Natural killer cell (primary cell): Measurements from ENCODE around the gene DDX11. TPM values are rescaled to one million over a fixed set of nuclear protein-coding genes. Genes with fewer than 3 reads are reported as not detected.
A peak's percentile ranks its signal among the peaks of the same experiment; 100 is the strongest.
"Not testable (repeated sequence)": the region's sequence is repeated elsewhere in the genome, so short reads cannot be mapped to it uniquely, and the experiment has no call there.

Source experiments
- ATAC-seq, 3 donors: fragments of 150-1000 bp in 2 of 3; fragments of 200-7000 bp in 1 of 3; cut with Tn5 transposase; 1 replicate in 1 of 3; 2 replicates in 2 of 3; pipeline ENCODE4 v1.10.0; 2021; ENCODE audit warnings: mild to moderate bottlenecking in 2 of 3, moderate library complexity in 2 of 3
- DNase-seq, 2 donors: peaks; one replicate each; pipeline versions ENCODE4 v3.0.0 to v3.0.0-alpha.2; 2013 to 2021; ENCODE audit warnings: mixed read lengths in 1 of 2
- H3K27ac ChIP-seq: one replicate; pipeline ENCODE4 v1.5.1; 2013; ENCODE audit warnings: mild to moderate bottlenecking, low read length
- H3K27me3 ChIP-seq: one replicate; pipeline ENCODE4 v1.6.1; 2013; ENCODE audit warnings: low read length; ENCODE audit not compliant: control insufficient read depth, insufficient read depth
- H3K36me3 ChIP-seq: one replicate; pipeline ENCODE4 v1.6.1; 2013; ENCODE audit warnings: low read length; ENCODE audit not compliant: control insufficient read depth, insufficient read depth
- H3K4me1 ChIP-seq: one replicate; pipeline ENCODE4 v1.6.1; 2013; ENCODE audit warnings: low read length; ENCODE audit not compliant: control insufficient read depth, insufficient read depth
- H3K4me3 ChIP-seq: one replicate; pipeline ENCODE4 v1.5.1; 2013; ENCODE audit warnings: low read length
- H3K9me3 ChIP-seq: one replicate; pipeline ENCODE4 v1.6.1; 2013; ENCODE audit warnings: low read length; ENCODE audit not compliant: control insufficient read depth, insufficient read depth
- H3K27ac Mint-ChIP-seq, 2 donors: one replicate each; pipeline ENCODE4 v1.8.0; 2022; ENCODE audit warnings: mild to moderate bottlenecking in 2 of 2, mixed read lengths in 2 of 2, moderate library complexity in 1 of 2
- H3K27me3 Mint-ChIP-seq, 2 donors: one replicate each; pipeline ENCODE4 v1.8.0; 2022; ENCODE audit warnings: low read depth in 2 of 2, mixed read lengths in 2 of 2
- H3K36me3 Mint-ChIP-seq: one replicate; pipeline ENCODE4 v1.8.0; 2022; ENCODE audit warnings: mixed read lengths
- H3K4me1 Mint-ChIP-seq, 2 donors: one replicate each; pipeline ENCODE4 v1.8.0; 2022; ENCODE audit warnings: mixed read lengths in 2 of 2
- H3K4me3 Mint-ChIP-seq: one replicate; pipeline ENCODE4 v1.8.0; 2022; ENCODE audit warnings: mild to moderate bottlenecking, moderate library complexity, mixed read lengths
- H3K9me3 Mint-ChIP-seq, 2 donors: one replicate each; pipeline ENCODE4 v1.8.0; 2022; ENCODE audit warnings: mixed read lengths in 2 of 2
- WGBS: methylation state at CpG from one replicate; pipeline ENCODE4 v1.1.7; 2013; ENCODE audit warnings: missing lambda C conversion rate; ENCODE audit not compliant: insufficient coverage; 5-methylcytosine and 5-hydroxymethylcytosine counted together
- intact Hi-C: fragments of 100-400 bp; cut with micrococcal nuclease; formaldehyde crosslinking; loops from one replicate; pipeline ENCODE4 v1.14.2; 2022
- total RNA-seq, 4 donors: library from RNA; stranded (reverse); fragments of 120-200 nt in 1 of 4; gene quantifications; one replicate each; pipeline versions ENCODE4 v1.2.3 to v1.2.4, GENCODE V29; 2013 to 2022

The DDX11 gene
- total RNA-seq, 3 donors from 2014 or later (not counting 1 experiment from before 2014, with no cell fraction given), result 25.6 to 78.5 (median 59.3) TPM

- H3K27me3 Mint-ChIP-seq, H3K36me3 ChIP-seq, H3K27me3 ChIP-seq, H3K36me3 Mint-ChIP-seq, H3K9me3 ChIP-seq, H3K9me3 Mint-ChIP-seq, intact Hi-C loops: not testable (repeated sequence)
- Mint-ChIP-seq H3K27ac (peak overlapping the region; percentile 90 to 93), H3K4me1 (peaks cover 13 to 26% of the 10 kb centered on the region in 2 donors), H3K4me3 (peak overlapping the region; percentile 97)
- Histone ChIP-seq H3K27ac (peak overlapping the region; percentile 70), H3K4me3 (peak overlapping the region; percentile 83), H3K4me1 (peaks cover 15% of the 10 kb centered on the region)
- DNase-seq, result peak in 1 of 2 donors; percentile 59
- ATAC-seq, result peak; percentile 27 to 40 (median 32)
- 6% methylated on average over 15 of the region's 16 CpGs for WGBS
Measured at GRCh38 chr12:31074333-31074874, 744 bp downstream of the DDX11 start.

DNA sequence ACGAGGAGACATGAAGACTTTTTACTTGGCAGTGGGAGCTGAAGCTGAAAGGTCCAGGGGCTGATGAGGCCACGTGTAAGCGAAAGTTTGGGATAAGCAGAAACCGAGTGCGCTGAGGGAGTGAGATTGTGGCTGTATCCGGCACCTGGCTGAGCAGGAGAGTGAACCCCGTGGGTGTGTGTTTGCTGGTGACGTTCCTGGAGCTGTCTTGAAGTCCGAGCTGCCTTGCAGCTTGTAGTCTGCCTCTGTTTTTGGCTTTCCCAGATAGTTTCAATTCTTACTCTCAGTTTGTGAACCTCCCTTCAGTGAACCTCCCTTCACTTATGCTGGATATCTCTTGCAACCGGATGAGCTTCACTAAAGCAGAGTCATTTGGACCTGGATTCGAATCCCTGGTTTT lies 2.5 kb downstream of the DDX11 start:
- H3K27me3 Mint-ChIP-seq, H3K9me3 Mint-ChIP-seq, H3K27me3 ChIP-seq, H3K36me3 Mint-ChIP-seq, H3K36me3 ChIP-seq, H3K9me3 ChIP-seq, H3K27ac ChIP-seq, H3K4me3 Mint-ChIP-seq, intact Hi-C loops, H3K4me3 ChIP-seq, H3K27ac Mint-ChIP-seq, DNase-seq, ATAC-seq: not testable (repeated sequence)
- WGBS, result 93% methylated on average over 9 of the region's 11 CpGs
- H3K4me1 ChIP-seq, result peaks cover 15% of the 10 kb centered on the region
- peaks cover 23 to 35% of the 10 kb centered on the region in 2 donors for H3K4me1 Mint-ChIP-seq

DNA sequence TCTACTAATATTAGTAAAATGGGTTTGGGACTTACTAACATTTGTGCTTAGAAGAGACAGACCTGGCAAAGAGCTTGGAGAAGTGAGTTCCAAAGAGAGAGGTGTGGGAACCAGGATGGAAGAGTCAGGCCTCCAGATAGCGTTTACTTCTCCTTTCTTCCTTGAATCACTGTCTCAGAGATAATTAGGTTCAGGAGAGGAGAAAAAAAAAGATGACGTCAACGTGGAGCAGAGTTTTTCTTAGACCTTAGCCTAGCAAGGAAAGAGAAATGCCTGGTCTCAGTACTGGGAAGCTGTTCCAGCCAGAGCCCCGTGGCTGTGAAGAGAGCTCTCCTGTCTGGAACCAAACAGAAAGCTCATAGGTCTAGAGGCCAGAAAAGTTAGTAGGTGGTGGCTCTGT lies 3.4 kb downstream of the DDX11 start:
- H3K27ac Mint-ChIP-seq, ATAC-seq, H3K27me3 Mint-ChIP-seq, H3K36me3 Mint-ChIP-seq, DNase-seq, intact Hi-C loops, H3K9me3 ChIP-seq, H3K4me3 Mint-ChIP-seq, H3K4me3 ChIP-seq, H3K27me3 ChIP-seq, H3K9me3 Mint-ChIP-seq, H3K27ac ChIP-seq, H3K36me3 ChIP-seq: not testable (repeated sequence)
- 94% methylated on average over 3 of the region's 4 CpGs for WGBS
- peaks cover 15% of the 10 kb centered on the region for H3K4me1 ChIP-seq
- H3K4me1 Mint-ChIP-seq, result peaks cover 25 to 36% of the 10 kb centered on the region in 2 donors

DNA sequence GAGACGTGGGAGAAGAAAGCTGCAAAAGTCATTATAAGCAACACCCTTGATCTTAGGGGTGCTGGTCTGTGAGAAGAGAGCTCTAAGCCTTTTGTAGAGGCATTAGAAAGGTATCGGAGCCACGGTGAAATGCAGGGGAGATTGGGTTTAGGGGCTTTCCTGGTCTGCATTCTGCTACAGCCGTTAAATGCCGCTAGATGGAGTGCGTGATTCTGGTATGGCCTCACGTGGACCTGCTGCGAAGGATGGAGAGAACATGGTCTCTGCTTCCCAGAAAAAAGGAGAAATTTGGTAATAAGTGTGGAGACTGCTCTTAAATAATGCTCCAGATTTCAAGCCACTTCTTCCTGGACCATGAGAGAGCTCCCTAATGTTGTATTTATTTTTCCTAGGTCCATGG lies 4.3 kb downstream of the DDX11 start:
- not testable (repeated sequence) for H3K36me3 Mint-ChIP-seq, DNase-seq

DNA sequence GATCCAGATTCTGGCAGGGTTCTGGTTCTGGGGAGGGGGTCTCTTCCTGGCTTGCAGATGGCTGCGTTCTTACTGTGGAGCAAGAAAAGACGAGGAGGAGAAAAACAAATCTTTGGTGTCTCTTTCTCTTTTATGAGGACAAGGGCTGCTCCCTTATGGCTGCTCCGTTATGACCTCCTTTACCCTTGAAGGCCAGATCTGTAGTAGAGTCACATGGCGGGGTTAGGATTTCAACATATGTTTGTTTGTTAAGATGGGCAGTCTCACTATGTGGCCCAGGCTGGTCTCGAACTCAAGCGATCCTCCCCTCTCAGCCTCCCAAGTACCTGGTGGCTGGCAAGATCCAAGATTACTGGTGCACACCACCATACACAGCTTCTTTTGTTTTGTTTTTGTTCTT lies 5.8 kb downstream of the DDX11 start:
- intact Hi-C loops, DNase-seq, H3K27me3 Mint-ChIP-seq, H3K27me3 ChIP-seq, H3K4me1 ChIP-seq, ATAC-seq, H3K4me3 Mint-ChIP-seq, H3K27ac Mint-ChIP-seq, H3K4me3 ChIP-seq, H3K36me3 Mint-ChIP-seq, H3K9me3 Mint-ChIP-seq, H3K27ac ChIP-seq, H3K9me3 ChIP-seq: not testable (repeated sequence)
- peaks cover 18 to 22% of the 10 kb centered on the region in 2 donors for H3K4me1 Mint-ChIP-seq
- H3K36me3 ChIP-seq, result peaks cover 13% of the 10 kb centered on the region
- WGBS, result 95% methylated on average over 3 of the region's 6 CpGs

More for the DNA sequence above, 4.3 kb downstream of the DDX11 start:
- WGBS, result 97% methylated on average over 8 of the region's 8 CpGs
- H3K27me3 ChIP-seq, H3K36me3 ChIP-seq, H3K27me3 Mint-ChIP-seq, H3K27ac Mint-ChIP-seq, H3K4me3 Mint-ChIP-seq, intact Hi-C loops, H3K4me3 ChIP-seq, H3K9me3 Mint-ChIP-seq, ATAC-seq, H3K27ac ChIP-seq, H3K9me3 ChIP-seq: not testable (repeated sequence)
- peaks cover 12% of the 10 kb centered on the region for H3K4me1 ChIP-seq
- peaks cover 25 to 33% of the 10 kb centered on the region in 2 donors for H3K4me1 Mint-ChIP-seq

DNA sequence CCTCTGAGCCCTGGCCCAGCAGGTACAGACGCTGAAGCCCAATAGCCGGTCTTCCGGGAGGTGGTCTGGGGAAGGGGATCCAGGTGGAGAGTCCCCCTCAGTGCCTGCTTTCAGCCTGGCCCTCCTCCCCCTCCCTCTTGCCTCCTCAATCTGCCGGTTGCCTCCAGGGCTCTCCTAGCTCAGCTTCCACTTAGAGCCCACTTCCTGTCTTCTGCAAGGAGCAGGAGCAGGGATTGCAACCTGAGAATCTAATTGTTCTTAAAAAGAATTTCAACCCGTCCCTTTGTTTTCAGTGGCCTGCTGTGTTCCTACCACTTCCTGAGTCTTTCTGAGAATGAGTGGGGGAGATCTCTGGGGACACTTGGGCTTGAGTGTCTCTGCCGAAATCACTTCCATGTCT lies 6.6 kb downstream of the DDX11 start:
- 79% methylated on average over 4 of the region's 6 CpGs for WGBS
- Mint-ChIP-seq H3K4me1 (peaks cover 15 to 17% of the 10 kb centered on the region in 2 donors), H3K27ac (peak overlapping the region; percentile 16 to 86)
- H3K4me1 ChIP-seq, H3K9me3 ChIP-seq, H3K4me3 Mint-ChIP-seq, H3K9me3 Mint-ChIP-seq, H3K27me3 ChIP-seq, H3K36me3 Mint-ChIP-seq, H3K4me3 ChIP-seq, H3K27me3 Mint-ChIP-seq, H3K27ac ChIP-seq, DNase-seq, intact Hi-C loops, ATAC-seq: not testable (repeated sequence)
- peaks cover 15% of the 10 kb centered on the region for H3K36me3 ChIP-seq

GRCh38 chr12:31081274-31081673 lies 7.6 kb downstream of the DDX11 start:
- Mint-ChIP-seq H3K4me1 (peaks cover 12 to 14% of the 10 kb centered on the region in 2 donors), H3K27ac (peak overlapping the region in 1 of 2 donors; percentile 86)
- H3K36me3 Mint-ChIP-seq, H3K27me3 ChIP-seq, H3K27ac ChIP-seq, H3K4me1 ChIP-seq, H3K9me3 Mint-ChIP-seq, ATAC-seq, H3K4me3 Mint-ChIP-seq, H3K4me3 ChIP-seq, intact Hi-C loops, H3K9me3 ChIP-seq, H3K27me3 Mint-ChIP-seq, DNase-seq: not testable (repeated sequence)
- H3K36me3 ChIP-seq, result peaks cover 15% of the 10 kb centered on the region
- 100% methylated on average over 6 of the region's 6 CpGs for WGBS

- H3K4me1 ChIP-seq, H3K36me3 Mint-ChIP-seq, H3K27ac ChIP-seq, H3K27me3 Mint-ChIP-seq, ATAC-seq, H3K27me3 ChIP-seq, H3K4me3 ChIP-seq, DNase-seq, H3K9me3 ChIP-seq, intact Hi-C loops, H3K9me3 Mint-ChIP-seq, H3K27ac Mint-ChIP-seq, H3K4me3 Mint-ChIP-seq: not testable (repeated sequence)
- 98% methylated on average over 10 of the region's 13 CpGs for whole genome bisulfite sequencing
- peaks cover 10 to 12% of the 10 kb centered on the region in 2 donors for H3K4me1 Mint-ChIP-seq
- H3K36me3 ChIP-seq, result peaks cover 20% of the 10 kb centered on the region
Measured at GRCh38 chr12:31084241-31084640, 10.6 kb downstream of the DDX11 start.
